ENCODE data around the gene TECTA.

DNA sequence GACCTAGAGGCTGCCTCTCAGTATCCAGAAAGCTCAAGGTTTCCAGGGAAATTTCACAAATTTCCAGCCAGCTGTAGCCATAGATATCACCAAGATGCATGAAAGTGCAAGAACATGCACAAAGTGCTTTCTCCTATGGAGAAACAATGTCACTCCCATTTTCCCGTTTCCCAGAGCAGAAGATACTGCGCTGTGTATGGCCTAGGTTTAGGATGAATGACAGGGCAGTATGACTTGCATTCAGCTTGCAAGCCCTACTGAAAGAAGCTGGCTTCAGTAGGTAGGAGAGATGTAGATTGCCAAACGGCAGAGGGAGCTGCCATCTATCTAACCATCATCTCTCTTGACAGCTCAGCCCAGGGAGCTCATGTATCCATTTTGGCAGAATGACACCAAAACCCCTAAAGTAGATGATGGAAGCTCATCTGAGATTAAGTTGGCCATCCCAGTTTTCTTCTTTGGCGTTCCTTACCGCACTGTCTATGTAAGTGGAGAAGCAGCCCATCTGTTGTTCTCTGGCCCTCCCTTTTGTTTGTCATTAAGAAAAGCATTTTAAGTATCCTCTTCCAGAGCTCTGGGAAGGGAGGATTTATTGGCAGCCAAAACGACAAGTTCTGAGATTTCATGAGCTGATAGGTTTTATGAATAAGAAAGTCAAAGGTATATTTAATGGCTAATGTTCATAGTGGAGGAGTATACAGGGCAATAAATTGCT, 4.6 kb downstream of the TECTA start:
- TF ChIP-seq, protein P1, sequence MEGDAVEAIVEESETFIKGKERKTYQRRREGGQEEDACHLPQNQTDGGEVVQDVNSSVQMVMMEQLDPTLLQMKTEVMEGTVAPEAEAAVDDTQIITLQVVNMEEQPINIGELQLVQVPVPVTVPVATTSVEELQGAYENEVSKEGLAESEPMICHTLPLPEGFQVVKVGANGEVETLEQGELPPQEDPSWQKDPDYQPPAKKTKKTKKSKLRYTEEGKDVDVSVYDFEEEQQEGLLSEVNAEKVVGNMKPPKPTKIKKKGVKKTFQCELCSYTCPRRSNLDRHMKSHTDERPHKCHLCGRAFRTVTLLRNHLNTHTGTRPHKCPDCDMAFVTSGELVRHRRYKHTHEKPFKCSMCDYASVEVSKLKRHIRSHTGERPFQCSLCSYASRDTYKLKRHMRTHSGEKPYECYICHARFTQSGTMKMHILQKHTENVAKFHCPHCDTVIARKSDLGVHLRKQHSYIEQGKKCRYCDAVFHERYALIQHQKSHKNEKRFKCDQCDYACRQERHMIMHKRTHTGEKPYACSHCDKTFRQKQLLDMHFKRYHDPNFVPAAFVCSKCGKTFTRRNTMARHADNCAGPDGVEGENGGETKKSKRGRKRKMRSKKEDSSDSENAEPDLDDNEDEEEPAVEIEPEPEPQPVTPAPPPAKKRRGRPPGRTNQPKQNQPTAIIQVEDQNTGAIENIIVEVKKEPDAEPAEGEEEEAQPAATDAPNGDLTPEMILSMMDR (IDR thresholded peaks at IDR 0.05) = no peak
- no peak for TF ChIP-seq POLR2A (IDR thresholded peaks at IDR 0.05)
- no peak for TF ChIP-seq EP300 (IDR thresholded peaks at IDR 0.05)
- no peak for TF ChIP-seq POLR2AphosphoS5 (IDR thresholded peaks at IDR 0.05)
